ENCODE measurements around the gene DNTTIP2.
A peak's percentile ranks its signal among the peaks of the same experiment; 100 is the strongest.
"Not testable (repeated sequence)": the region's sequence is repeated elsewhere in the genome, so short reads cannot be mapped to it uniquely, and the experiment has no call there.

Gene DNTTIP2

GRCh38 chr1:93853940-93854339 lies 25.1 kb downstream of the DNTTIP2 start:
- Histone ChIP-seq H3K27me3 (replicated peaks; ENCODE audit: control insufficient read depth, insufficient read depth, low read length) (no peaks in the 10 kb centered on the region; the same call in 1 of the 2 replicates), H3K4me3 (replicated peaks; ENCODE audit: low read depth, low read length) (no peak overlapping the region), H3K36me3 (ENCODE audit: control insufficient read depth, insufficient read depth, low read length) (no peaks in the 10 kb centered on the region)
- DNase-seq (ENCODE audit: extremely low read depth, insufficient read length) = no peak
- no peak for TF ChIP-seq CTCF (IDR thresholded peaks at IDR 0.05; ENCODE audit: insufficient read depth, low read length, poor library complexity, severe bottlenecking)

GRCh38 chr1:93851878-93852277 lies 27.1 kb downstream of the DNTTIP2 start:
- Histone ChIP-seq H3K27me3 (replicated peaks; ENCODE audit: control insufficient read depth, insufficient read depth, low read length) (no peaks in the 10 kb centered on the region; the same call in 1 of the 2 replicates), H3K4me3 (replicated peaks; ENCODE audit: low read depth, low read length) (no peak overlapping the region), H3K36me3 (ENCODE audit: control insufficient read depth, insufficient read depth, low read length) (no peaks in the 10 kb centered on the region)
- TF ChIP-seq CTCF (IDR thresholded peaks at IDR 0.05; ENCODE audit: insufficient read depth, low read length, poor library complexity, severe bottlenecking) = no peak
- DNase-seq (ENCODE audit: extremely low read depth, insufficient read length) = no peak

GRCh38 chr1:93851327-93851712 lies 27.7 kb downstream of the DNTTIP2 start:
- TF ChIP-seq CTCF (IDR thresholded peaks at IDR 0.05; ENCODE audit: insufficient read depth, low read length, poor library complexity, severe bottlenecking) = no peak
- H3K27me3 ChIP-seq (replicated peaks; ENCODE audit: control insufficient read depth, insufficient read depth, low read length) = no peaks in the 10 kb centered on the region; the same call in 1 of the 2 replicates
- no peak for DNase-seq (ENCODE audit: extremely low read depth, insufficient read length)
- H3K4me3 ChIP-seq (replicated peaks; ENCODE audit: low read depth, low read length) = no peak overlapping the region
- no peaks in the 10 kb centered on the region for H3K36me3 ChIP-seq (ENCODE audit: control insufficient read depth, insufficient read depth, low read length)

- not testable (repeated sequence) for H3K36me3 ChIP-seq (ENCODE audit: control insufficient read depth, insufficient read depth, low read length); H3K27me3 ChIP-seq (replicated peaks; ENCODE audit: control insufficient read depth, insufficient read depth, low read length); H3K4me3 ChIP-seq (replicated peaks; ENCODE audit: low read depth, low read length)
- TF ChIP-seq CTCF (IDR thresholded peaks at IDR 0.05; ENCODE audit: insufficient read depth, low read length, poor library complexity, severe bottlenecking) = peak; percentile 57
- DNase-seq (ENCODE audit: extremely low read depth, insufficient read length) = peak; percentile 22
Measured at GRCh38 chr1:93850687-93851326, 28.2 kb downstream of the DNTTIP2 start.

- DNase-seq (ENCODE audit: extremely low read depth, insufficient read length) = no peak
- TF ChIP-seq CTCF (IDR thresholded peaks at IDR 0.05; ENCODE audit: insufficient read depth, low read length, poor library complexity, severe bottlenecking) = no peak
- Histone ChIP-seq H3K4me3 (replicated peaks; ENCODE audit: low read depth, low read length) (peak overlapping the region; percentile 81), H3K36me3 (ENCODE audit: control insufficient read depth, insufficient read depth, low read length) (no peaks in the 10 kb centered on the region), H3K27me3 (replicated peaks; ENCODE audit: control insufficient read depth, insufficient read depth, low read length) (no peaks in the 10 kb centered on the region)
Measured at GRCh38 chr1:93848350-93848883, 30.6 kb downstream of the DNTTIP2 start.
